Testis (tissue), 3 donors: ENCODE measurements around the gene CALML5. TPM values are rescaled to one million over a fixed set of nuclear protein-coding genes. Genes with fewer than 3 reads are reported as not detected.

Source experiments
- DNase-seq: peaks from one replicate; pipeline ENCODE4 v3.0.0-alpha.2; 2019
- H3K27ac ChIP-seq, 2 donors: fragments of 200-600 bp; sonication (generic); one replicate each; pipeline ENCODE4 v1.5.1; 2019
- H3K27me3 ChIP-seq: fragments of 200-600 bp; sonication (generic); one replicate; pipeline ENCODE4 v1.5.1; 2019
- H3K36me3 ChIP-seq: fragments of 200-600 bp; sonication (generic); one replicate; pipeline ENCODE4 v1.5.1; 2017; ENCODE audit warnings: low read depth; ENCODE audit errors: missing control alignments
- H3K4me1 ChIP-seq: fragments of 200-600 bp; sonication (generic); one replicate; pipeline ENCODE4 v1.5.1; 2019
- H3K4me3 ChIP-seq, 2 donors: fragments of 200-600 bp; sonication (generic); one replicate each; pipeline ENCODE4 v1.5.1; 2017 to 2019
- H3K9me3 ChIP-seq: fragments of 200-600 bp; sonication (generic); one replicate; pipeline ENCODE4 v1.5.1; 2017
- CTCF ChIP-seq, 3 experiments: fragments of 450-650 bp in 2 of 3; fragments of 200-600 bp in 1 of 3; sonication (generic) in 1 of 3; IDR thresholded peaks; one replicate each; pipeline ENCODE4 v1.5.1; 2016 to 2019; ENCODE audit warnings: antibody characterized with exemption in 3 of 3, mild to moderate bottlenecking in 2 of 3, moderate library complexity in 1 of 3
- POLR2A ChIP-seq: fragments of 450-650 bp; IDR thresholded peaks from one replicate; pipeline ENCODE4 v1.6.1; 2017; ENCODE audit warnings: antibody characterized with exemption, mild to moderate bottlenecking, moderate library complexity
- WGBS, 2 donors: methylation state at CpG; one replicate each; pipeline ENCODE4 v1.1.5; 2018; 5-methylcytosine and 5-hydroxymethylcytosine counted together
- intact Hi-C: fragments of 100-400 bp; cut with DNase I; formaldehyde crosslinking; loops from one replicate; pipeline ENCODE4 v1.15.1; 2023; ENCODE audit warnings: low total_unique reads
- polyA plus RNA-seq: library from polyadenylated mRNA; stranded (reverse); fragments of 350-450 nt; fragmentation: Illumina TruSeq; extraction: RNeasy Lipid Tissue Mini Kit (QIAGEN cat#74804); gene quantifications from one replicate; pipeline ENCODE4 v1.2.3, GENCODE V29; 2014; ENCODE audit warnings: low read depth, low replicate concordance; ENCODE audit not compliant: insufficient read depth
- total RNA-seq, 2 donors: library from RNA; depleted of rRNA; stranded (reverse); fragments of >200 nt; gene quantifications; one replicate each; pipeline ENCODE4 v1.2.3, GENCODE V29; 2016

The CALML5 gene
- total and polyA plus RNA-seq, 3 donors from 2014 or later, result 0.50 TPM; not detected in 2

DNA sequence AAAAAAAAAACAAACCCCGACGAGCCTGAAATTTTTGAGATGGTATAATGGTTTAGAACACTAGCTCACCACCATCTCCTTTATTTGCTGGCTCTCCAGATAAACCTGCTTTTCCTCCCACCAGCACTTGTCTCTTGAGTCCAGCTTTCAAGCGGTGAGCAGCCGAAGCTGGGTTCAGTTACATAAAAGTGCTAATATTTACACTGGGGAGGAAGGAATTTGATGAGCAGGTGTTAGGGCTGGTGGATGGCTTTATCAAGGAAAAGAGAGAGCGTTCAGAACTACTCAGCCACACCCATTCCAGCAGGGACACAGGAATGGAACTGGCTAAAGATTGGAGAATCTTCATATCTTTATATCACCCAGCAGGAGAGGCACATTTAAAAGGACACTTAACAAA lies 18.8 kb upstream of the CALML5 start:
- DNase-seq, result no peak
- Histone ChIP-seq H3K4me3 (no peak overlapping the region), H3K27me3 (no peaks in the 10 kb centered on the region), H3K4me1 (peaks cover 1% of the 10 kb centered on the region), H3K27ac (no peak overlapping the region), H3K9me3 (no peaks in the 10 kb centered on the region), H3K36me3 (no peaks in the 10 kb centered on the region)
- TF ChIP-seq POLR2A (no peak), CTCF (IDR thresholded peaks at IDR 0.05) (no peak)
- intact Hi-C loops, result no loop called here
- 63 to 71% methylated on average over 5 of the region's 5 CpGs for WGBS, 2 donors

GRCh38 chr10:5517546-5517945 lies 18.2 kb upstream of the CALML5 start:
- H3K4me1 ChIP-seq, result peaks cover 6% of the 10 kb centered on the region
- intact Hi-C loops, result no loop called here
- 93 to 94% methylated on average over 5 of the region's 5 CpGs for WGBS, 2 donors
- H3K36me3 ChIP-seq, result no peaks in the 10 kb centered on the region
- no peak overlapping the region for H3K4me3 ChIP-seq
- TF ChIP-seq POLR2A (no peak), CTCF (IDR thresholded peaks at IDR 0.05) (no peak)
- no peaks in the 10 kb centered on the region for H3K27me3 ChIP-seq
- H3K9me3 ChIP-seq, result no peaks in the 10 kb centered on the region
- no peak overlapping the region for H3K27ac ChIP-seq
- DNase-seq, result no peak

DNA sequence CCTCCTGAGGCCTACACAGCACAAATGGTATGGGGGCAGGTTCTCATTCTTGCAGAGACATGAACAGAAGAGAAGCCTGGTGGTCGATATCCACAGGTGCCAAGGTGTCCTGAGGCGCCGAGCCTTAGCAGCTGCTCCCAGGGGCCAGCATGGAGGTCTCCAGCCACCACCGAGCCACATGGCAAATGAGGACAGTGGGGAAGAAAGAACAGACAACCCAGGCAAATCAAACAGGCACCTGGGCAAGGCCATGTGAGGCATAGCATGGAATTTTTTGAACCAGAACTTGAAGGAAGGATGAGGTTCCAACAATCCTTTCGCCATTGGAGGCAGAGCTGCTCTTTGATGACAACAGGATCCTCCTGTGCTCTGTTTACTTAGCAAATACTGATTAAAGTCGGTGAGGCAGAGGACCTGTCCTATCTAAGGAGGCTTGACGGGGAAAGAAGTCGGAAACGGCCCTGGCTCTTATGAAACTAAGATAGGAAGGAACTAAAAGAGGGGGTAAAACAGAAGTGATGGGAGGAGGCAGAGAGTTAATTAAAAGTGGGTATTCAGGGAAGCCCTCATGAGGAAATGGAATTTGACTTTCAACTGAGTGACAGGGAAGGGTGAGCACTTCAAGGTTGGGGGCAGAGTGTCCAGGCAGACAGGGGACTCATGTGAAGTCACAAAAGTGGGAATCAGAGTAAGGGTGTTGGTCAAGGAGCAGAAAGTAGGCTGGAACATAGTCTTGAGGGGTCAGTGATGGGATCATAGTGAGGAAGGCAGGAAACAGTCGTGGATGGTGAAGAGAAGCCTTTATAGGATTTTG lies 16.8 kb upstream of the CALML5 start:
- H3K27ac ChIP-seq, result no peak overlapping the region
- H3K4me3 ChIP-seq, result no peak overlapping the region
- no peak for TF ChIP-seq CTCF (IDR thresholded peaks at IDR 0.05)
- WGBS, 2 donors, result 81 to 86% methylated on average over 10 of the region's 10 CpGs
- no peaks in the 10 kb centered on the region for H3K36me3 ChIP-seq
- H3K27me3 ChIP-seq, result no peaks in the 10 kb centered on the region
- no peak for DNase-seq
- intact Hi-C loops, result no loop called here
- peaks cover 6% of the 10 kb centered on the region for H3K4me1 ChIP-seq
- H3K9me3 ChIP-seq, result no peaks in the 10 kb centered on the region

DNA sequence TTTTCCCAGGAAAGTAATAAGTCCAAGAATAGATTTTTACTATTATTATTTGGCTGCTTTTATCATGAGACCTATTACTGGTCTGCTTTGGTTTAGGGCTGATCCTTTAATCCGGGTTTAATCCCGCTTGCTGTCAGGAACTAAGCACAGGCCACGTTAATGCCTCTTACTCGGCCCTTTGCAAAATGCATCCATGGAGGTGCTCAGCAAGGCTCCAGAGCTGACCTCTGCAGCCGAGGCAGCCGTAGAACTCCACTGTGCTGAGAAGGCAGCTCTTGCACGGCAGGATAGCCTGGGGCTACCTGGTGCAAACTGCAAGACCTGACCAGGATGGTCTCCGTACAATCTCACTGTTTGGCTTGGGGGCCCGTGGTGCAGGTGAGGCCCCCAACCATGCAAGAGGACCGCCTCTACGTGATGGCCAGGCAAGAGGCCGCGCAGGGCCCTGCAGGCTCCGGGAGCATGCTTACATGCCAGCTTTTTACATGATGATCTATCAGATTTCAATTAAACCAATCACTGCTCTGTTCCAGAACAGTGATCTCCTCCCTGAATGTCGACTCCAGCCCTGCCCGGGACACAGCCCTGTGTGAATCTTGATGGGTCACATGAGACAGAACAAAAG lies 15.0 kb upstream of the CALML5 start:
- H3K4me3 ChIP-seq, result no peak overlapping the region
- no peaks in the 10 kb centered on the region for H3K9me3 ChIP-seq
- no peak for DNase-seq
- H3K4me1 ChIP-seq, result peaks cover 6% of the 10 kb centered on the region
- H3K36me3 ChIP-seq, result no peaks in the 10 kb centered on the region
- no peak for TF ChIP-seq POLR2A
- no peak for TF ChIP-seq CTCF (IDR thresholded peaks at IDR 0.05)
- 90 to 94% methylated on average over 14 to 16 of the region's 16 CpGs for WGBS, 2 donors
- no peak overlapping the region for H3K27ac ChIP-seq
- intact Hi-C loops, result no loop called here
- H3K27me3 ChIP-seq, result no peaks in the 10 kb centered on the region
